Pancreas (tissue), 10 donors: ENCODE results near the gene PTPN11. TPM values are rescaled to one million over a fixed set of nuclear protein-coding genes. Genes with fewer than 3 reads are reported as not detected.
A peak's percentile ranks its signal among the peaks of the same experiment; 100 is the strongest.

Source experiments
- ATAC-seq, 4 donors: fragments of 200-7000 bp; cut with Tn5 transposase; one replicate each; pipeline versions ENCODE4 v1.8.0 to v1.9.1; 2020; ENCODE audit warnings: mild to moderate bottlenecking in 4 of 4, moderate library complexity in 4 of 4
- DNase-seq, 6 donors: peaks; one replicate each; pipeline ENCODE4 v3.0.0-alpha.2; 2020
- FAIRE-seq: peaks from 2 replicates; lab custom pipeline; 2012; peaks lifted over from hg19 to GRCh38; lab: Jason Lieb, UNC
- H3K27ac ChIP-seq, 4 donors: fragments of 200-600 bp; sonication (generic); 1 replicate in 3 of 4; 2 replicates in 1 of 4; pipeline versions ENCODE4 v1.5.0 to v1.8.0; 2020
- H3K27me3 ChIP-seq, 4 donors: fragments of 200-600 bp; one replicate each; pipeline ENCODE4 v1.8.0; 2021
- H3K36me3 ChIP-seq, 3 donors: fragments of 200-600 bp; sonication (generic) in 1 of 3; one replicate each; pipeline versions ENCODE4 v1.5.0 to v1.8.0; 2020 to 2021
- H3K4me1 ChIP-seq, 3 donors: fragments of 200-600 bp; one replicate each; pipeline ENCODE4 v1.8.0; 2021
- H3K4me3 ChIP-seq, 4 donors: fragments of 200-600 bp; sonication (generic) in 2 of 4; one replicate each; pipeline versions ENCODE4 v1.5.0 to v1.8.0; 2020 to 2021
- H3K9me3 ChIP-seq, 4 donors: fragments of 200-600 bp; one replicate each; pipeline ENCODE4 v1.8.0; 2021
- CTCF ChIP-seq, 4 donors: fragments of 200-600 bp; sonication (generic) in 3 of 4; IDR thresholded peaks; one replicate each; pipeline versions ENCODE4 v1.5.0 to v1.8.0; 2021; ENCODE audit warnings: antibody characterized with exemption in 4 of 4
- WGBS, 2 donors: extraction: QIAGEN DNeasy Blood & Tissue Kit; methylation state at CpG; one replicate each; pipeline ENCODE4 v1.1.7; 2013; 5-methylcytosine and 5-hydroxymethylcytosine counted together
- intact Hi-C, 3 donors: fragments of 100-400 bp; cut with DNase I; formaldehyde crosslinking; loops; one replicate each; pipeline versions ENCODE4 v1.11.1 to v1.14.2; 2022
- polyA plus RNA-seq, 2 donors: library from polyadenylated mRNA; stranded (reverse); fragments of 200-250 nt; gene quantifications; one replicate each; pipeline ENCODE4 v1.2.3, GENCODE V29; 2013
- total RNA-seq, 6 donors: library from RNA; stranded (reverse); fragmentation: NEBNext Ultra II Directional in 4 of 6; extraction: Animal tissue kit (Norgen Biotek cat#: 25700) in 4 of 6; gene quantifications; one replicate each; pipeline versions ENCODE4 v1.2.1 to v1.2.4, GENCODE V29; 2021 to 2023
- donor health status: healthy with polysubstance abuse.
- donor health status: DM: no; HTN: no; CAD: no; lungs with moderate emphysema.
- donor health status: DM: no; HTN: no; CAD: no.
- donor health status: control.
- donor health status: control.
- donor health status: Bipolar disorder and iron deficiency.
- donor health status: DM: yes; HTN: yes; CAD: no.
- donor health status: DM: no; HTN: no; CAD: no.
- donor health status: DM: no; HTN: no; CAD: no.
- donor health status: DM: yes; HTN: yes; CAD: no.

The PTPN11 gene
- total and polyA plus RNA-seq, 8 donors = 12.4 to 51.1 (median 32.7) TPM

DNA sequence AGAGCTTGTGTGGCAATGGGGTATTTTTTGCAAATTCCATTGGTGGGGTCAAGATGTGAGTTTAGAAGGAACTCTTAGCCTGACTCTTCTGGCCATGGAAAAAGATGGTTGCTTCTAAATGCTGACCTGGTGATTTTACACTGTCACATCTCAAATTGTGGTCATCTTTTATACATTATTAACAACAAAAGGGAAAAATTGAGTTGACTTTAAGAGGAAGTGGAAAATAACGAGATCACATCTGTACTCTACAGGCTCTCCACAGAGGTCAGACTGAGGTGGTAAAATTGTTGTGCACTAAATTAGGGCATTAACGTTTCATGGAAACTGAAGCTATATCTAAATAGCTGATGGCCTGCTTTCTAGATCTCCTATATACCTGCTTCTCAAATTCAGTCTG is 44.7 kb downstream of the PTPN11 start:
- WGBS, 2 donors = 83 to 87% methylated on average over 2 of the region's 2 CpGs
- no peak for FAIRE-seq

GRCh38 chr12:112464605-112465004 is 45.9 kb downstream of the PTPN11 start:
- FAIRE-seq = no peak

More for the DNA sequence above, 44.7 kb downstream of the PTPN11 start:
- Histone ChIP-seq H3K9me3 (no peaks in the 10 kb centered on the region), H3K27ac (no peak overlapping the region), H3K4me3 (no peak overlapping the region), H3K36me3 (no peaks in the 10 kb centered on the region), H3K27me3 (no peaks in the 10 kb centered on the region), H3K4me1 (no peaks in the 10 kb centered on the region)
- no peak for ATAC-seq
- intact Hi-C loops = no loop called here
- no peak for DNase-seq
- no peak for TF ChIP-seq CTCF (IDR thresholded peaks at IDR 0.05)

DNA sequence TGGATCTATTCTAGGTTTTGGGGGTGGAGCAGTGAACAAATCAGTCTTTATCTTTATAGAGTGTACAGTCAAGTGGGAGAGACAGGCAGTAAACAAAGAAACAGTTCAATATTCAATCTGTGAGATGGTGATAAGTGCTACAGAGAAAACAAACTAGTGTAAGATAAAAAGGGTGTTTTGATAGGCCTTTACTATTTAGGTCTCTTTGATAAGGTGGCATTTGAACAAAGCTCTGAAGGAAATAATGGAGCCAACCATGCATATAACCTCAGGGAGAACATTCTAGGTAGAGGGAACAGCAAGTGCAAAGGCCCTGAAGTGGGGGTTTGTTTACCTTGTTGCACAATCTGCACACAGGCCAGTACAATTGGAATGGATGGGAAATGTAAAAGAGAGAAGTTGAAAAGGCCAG is 47.3 kb downstream of the PTPN11 start:
- H3K36me3 ChIP-seq = no peaks in the 10 kb centered on the region
- no peak for TF ChIP-seq CTCF (IDR thresholded peaks at IDR 0.05)
- no peak for DNase-seq
- H3K9me3 ChIP-seq = no peaks in the 10 kb centered on the region
- intact Hi-C loops = no loop called here
- no peak overlapping the region for H3K27ac ChIP-seq
- FAIRE-seq = no peak
- no peaks in the 10 kb centered on the region for H3K4me1 ChIP-seq
- H3K4me3 ChIP-seq = no peak overlapping the region
- ATAC-seq = peak in 2 of 4 donors; percentile 23 to 58
- H3K27me3 ChIP-seq = no peaks in the 10 kb centered on the region

More at GRCh38 chr12:112464605-112465004, 45.9 kb downstream of the PTPN11 start:
- Histone ChIP-seq H3K4me1 (no peaks in the 10 kb centered on the region), H3K4me3 (no peak overlapping the region), H3K9me3 (no peaks in the 10 kb centered on the region), H3K27ac (no peak overlapping the region), H3K27me3 (no peaks in the 10 kb centered on the region), H3K36me3 (no peaks in the 10 kb centered on the region)
- no peak for ATAC-seq
- DNase-seq = no peak
- intact Hi-C loops = no loop called here
- no peak for TF ChIP-seq CTCF (IDR thresholded peaks at IDR 0.05)

- no peaks in the 10 kb centered on the region for H3K9me3 ChIP-seq
- H3K36me3 ChIP-seq = no peaks in the 10 kb centered on the region
- no peak for DNase-seq
- ATAC-seq = no peak
- no peak for FAIRE-seq
- H3K27ac ChIP-seq = no peak overlapping the region
- no peak overlapping the region for H3K4me3 ChIP-seq
- 98% methylated on average over 3 of the region's 3 CpGs for WGBS, 2 donors
- no peaks in the 10 kb centered on the region for H3K4me1 ChIP-seq
- TF ChIP-seq CTCF (IDR thresholded peaks at IDR 0.05) = no peak
- intact Hi-C loops = no loop called here
- no peaks in the 10 kb centered on the region for H3K27me3 ChIP-seq
These were observed 48.1 kb downstream of the PTPN11 start for GRCh38 chr12:112466835-112467234.

DNA sequence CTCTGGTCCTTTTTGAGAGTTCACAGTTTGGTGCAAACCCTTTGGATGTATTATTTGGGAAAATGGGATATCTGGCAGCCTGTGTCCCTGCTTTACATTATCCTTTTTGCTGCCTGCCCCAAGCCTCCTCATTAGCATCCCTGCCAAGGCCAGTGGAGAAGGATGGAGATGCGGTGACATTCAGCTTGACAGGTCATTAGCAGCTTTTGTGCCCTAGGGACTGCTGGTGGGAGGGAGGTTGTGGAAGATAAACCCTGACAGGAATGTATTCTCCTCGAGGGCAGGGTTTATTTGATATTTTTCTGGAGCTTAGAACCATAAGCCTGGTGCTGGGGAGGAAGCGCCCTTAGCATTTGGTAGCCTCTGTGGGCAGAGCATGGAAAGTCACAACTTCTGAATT is 49.3 kb downstream of the PTPN11 start:
- Histone ChIP-seq H3K27me3 (no peaks in the 10 kb centered on the region), H3K36me3 (peaks cover 0 to 5% (median 0%) of the 10 kb centered on the region in 3 donors), H3K9me3 (no peaks in the 10 kb centered on the region), H3K4me3 (no peak overlapping the region), H3K4me1 (no peaks in the 10 kb centered on the region), H3K27ac (no peak overlapping the region)
- WGBS, 2 donors = 91 to 95% methylated on average over 3 of the region's 3 CpGs
- DNase-seq = no peak
- TF ChIP-seq CTCF (IDR thresholded peaks at IDR 0.05) = no peak
- no peak for FAIRE-seq
- ATAC-seq = no peak
- intact Hi-C loops = no loop called here
